Measurements from ENCODE around the gene VPS4B. TPM values are rescaled to one million over a fixed set of nuclear protein-coding genes. Genes with fewer than 3 reads are reported as not detected.

Gene VPS4B
- total RNA-seq, 1 donor from 2014 or later = 57.2 TPM

DNA sequence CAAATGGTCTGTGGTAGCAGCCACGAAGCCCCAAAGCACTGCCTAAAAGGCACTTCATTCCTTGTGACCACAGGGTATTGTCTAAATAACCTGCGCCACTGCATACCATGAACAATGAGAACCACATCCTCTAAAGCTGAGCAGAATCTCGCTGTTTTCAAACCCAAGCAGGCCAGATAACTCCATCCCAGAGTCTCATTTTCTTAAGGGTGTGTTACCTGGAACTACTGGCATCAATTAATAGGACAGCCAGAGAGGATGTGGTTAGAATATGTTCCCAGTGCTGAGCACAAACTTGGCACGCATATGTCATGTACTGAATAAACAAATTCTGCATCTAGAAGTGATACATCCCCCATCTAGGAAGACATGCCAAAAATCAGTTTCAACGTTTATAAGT is 13.0 kb downstream of the VPS4B start:
- no peak for DNase-seq (ENCODE audit: extremely low spot score, unreplicated experiment)
- peaks cover 33% of the 10 kb centered on the region for H3K36me3 Mint-ChIP-seq
- no peaks in the 10 kb centered on the region for H3K9me3 Mint-ChIP-seq
- TF ChIP-seq, protein P1, sequence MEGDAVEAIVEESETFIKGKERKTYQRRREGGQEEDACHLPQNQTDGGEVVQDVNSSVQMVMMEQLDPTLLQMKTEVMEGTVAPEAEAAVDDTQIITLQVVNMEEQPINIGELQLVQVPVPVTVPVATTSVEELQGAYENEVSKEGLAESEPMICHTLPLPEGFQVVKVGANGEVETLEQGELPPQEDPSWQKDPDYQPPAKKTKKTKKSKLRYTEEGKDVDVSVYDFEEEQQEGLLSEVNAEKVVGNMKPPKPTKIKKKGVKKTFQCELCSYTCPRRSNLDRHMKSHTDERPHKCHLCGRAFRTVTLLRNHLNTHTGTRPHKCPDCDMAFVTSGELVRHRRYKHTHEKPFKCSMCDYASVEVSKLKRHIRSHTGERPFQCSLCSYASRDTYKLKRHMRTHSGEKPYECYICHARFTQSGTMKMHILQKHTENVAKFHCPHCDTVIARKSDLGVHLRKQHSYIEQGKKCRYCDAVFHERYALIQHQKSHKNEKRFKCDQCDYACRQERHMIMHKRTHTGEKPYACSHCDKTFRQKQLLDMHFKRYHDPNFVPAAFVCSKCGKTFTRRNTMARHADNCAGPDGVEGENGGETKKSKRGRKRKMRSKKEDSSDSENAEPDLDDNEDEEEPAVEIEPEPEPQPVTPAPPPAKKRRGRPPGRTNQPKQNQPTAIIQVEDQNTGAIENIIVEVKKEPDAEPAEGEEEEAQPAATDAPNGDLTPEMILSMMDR (conservative IDR thresholded peaks at IDR 0.05) = no peak
- H3K4me3 Mint-ChIP-seq = no peak overlapping the region
- no peaks in the 10 kb centered on the region for H3K4me1 Mint-ChIP-seq (ENCODE audit: unreplicated experiment)
- H3K27me3 Mint-ChIP-seq = no peaks in the 10 kb centered on the region
- H3K27ac Mint-ChIP-seq = no peak overlapping the region

- TF ChIP-seq, protein P1 (conservative IDR thresholded peaks at IDR 0.05) = no peak
- Mint-ChIP-seq H3K4me1 (ENCODE audit: unreplicated experiment) (no peaks in the 10 kb centered on the region), H3K27ac (no peak overlapping the region), H3K9me3 (no peaks in the 10 kb centered on the region), H3K27me3 (no peaks in the 10 kb centered on the region), H3K4me3 (no peak overlapping the region), H3K36me3 (peaks cover 34% of the 10 kb centered on the region)
- no peak for DNase-seq (ENCODE audit: extremely low spot score, unreplicated experiment)
Measured at GRCh38 chr18:63407734-63408133, 14.5 kb downstream of the VPS4B start.

DNA sequence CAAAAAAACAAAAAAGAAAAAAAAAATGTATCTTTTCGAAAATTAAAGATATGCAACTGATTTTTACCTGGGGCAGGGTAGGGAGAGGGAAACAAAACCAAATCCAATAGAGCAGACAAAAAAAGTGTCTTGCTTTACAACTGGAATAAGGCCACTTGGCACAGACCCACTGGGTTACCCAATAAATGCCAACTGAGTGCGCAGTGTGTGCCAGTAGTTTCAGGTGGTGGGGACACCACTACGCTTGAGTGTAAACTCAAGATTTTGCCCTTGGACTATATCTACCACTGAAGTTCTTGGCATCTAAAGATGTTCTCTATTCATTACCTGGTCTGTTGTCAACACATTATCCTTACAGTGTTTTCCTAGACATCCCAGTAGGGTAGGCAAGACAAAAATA is 16.3 kb downstream of the VPS4B start:
- Mint-ChIP-seq H3K9me3 (no peaks in the 10 kb centered on the region), H3K4me1 (ENCODE audit: unreplicated experiment) (no peaks in the 10 kb centered on the region), H3K36me3 (peaks cover 30% of the 10 kb centered on the region), H3K27me3 (no peaks in the 10 kb centered on the region), H3K27ac (no peak overlapping the region), H3K4me3 (no peak overlapping the region)
- TF ChIP-seq, protein P1 (conservative IDR thresholded peaks at IDR 0.05) = no peak
- DNase-seq (ENCODE audit: extremely low spot score, unreplicated experiment) = no peak

DNA sequence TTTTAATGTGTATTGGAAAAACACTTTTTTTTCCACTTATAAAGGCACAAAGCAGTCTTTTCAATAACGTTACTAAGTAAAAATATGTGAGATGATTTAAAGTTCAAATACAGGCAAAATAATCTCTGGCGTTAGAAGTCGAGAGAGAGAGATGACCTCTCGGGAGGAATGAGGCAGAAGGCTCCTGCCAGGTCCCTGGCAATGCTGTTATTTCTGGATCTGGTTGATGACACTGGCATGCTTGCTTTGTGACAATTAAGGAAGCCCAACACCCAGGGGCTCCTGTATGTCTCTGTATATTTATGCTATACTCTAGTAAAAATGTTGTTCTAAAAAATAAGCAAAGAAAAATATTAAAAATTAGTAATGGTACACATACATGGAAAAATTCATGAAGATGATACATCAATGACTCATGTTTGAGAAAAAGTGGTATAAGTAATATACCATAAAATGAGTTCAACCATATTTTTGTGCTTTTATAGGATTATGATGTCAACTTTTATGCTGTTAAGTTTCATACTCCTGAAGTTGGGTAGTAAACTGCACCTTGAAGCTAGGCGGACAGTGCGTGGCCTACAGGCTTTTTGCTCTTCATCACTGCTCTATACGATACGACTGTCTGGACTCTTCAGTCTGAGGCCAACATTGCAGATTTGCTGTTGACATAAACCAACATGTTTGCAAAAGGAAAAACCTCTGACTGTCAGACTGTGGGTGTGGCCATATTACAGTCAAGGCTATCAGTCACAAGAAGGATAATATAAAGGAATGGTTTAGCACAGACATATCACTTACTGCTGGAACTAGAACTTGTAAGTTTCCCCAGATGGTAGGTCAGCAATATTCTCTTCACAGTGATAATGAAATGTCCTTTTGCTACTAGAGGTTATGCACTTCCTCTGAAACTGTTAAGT is 19.8 kb downstream of the VPS4B start:
- TF ChIP-seq, protein P1 (conservative IDR thresholded peaks at IDR 0.05) = no peak
- Mint-ChIP-seq H3K4me1 (ENCODE audit: unreplicated experiment) (no peaks in the 10 kb centered on the region), H3K36me3 (peaks cover 30% of the 10 kb centered on the region), H3K27me3 (no peaks in the 10 kb centered on the region), H3K27ac (no peak overlapping the region), H3K4me3 (no peak overlapping the region), H3K9me3 (no peaks in the 10 kb centered on the region)
- DNase-seq (ENCODE audit: extremely low spot score, unreplicated experiment) = no peak

DNA sequence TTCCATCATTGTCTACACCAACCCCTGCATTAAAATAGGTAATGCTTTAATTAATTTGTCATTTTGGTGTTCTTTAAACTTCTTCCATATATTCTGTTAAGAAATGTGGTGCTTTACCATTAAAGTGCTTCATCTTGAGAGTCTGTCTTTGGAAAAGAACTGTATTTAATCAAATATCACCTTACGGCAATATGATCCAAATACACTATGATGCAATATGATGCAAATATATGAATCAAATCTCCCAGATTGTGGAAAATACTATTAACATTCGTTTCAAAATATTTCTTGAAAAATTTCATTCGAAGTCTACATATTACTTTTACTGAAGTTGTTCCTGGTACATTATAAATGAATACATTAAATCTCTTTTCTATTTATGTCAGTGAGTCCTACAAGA is 23.0 kb downstream of the VPS4B start:
- no peak for DNase-seq (ENCODE audit: extremely low spot score, unreplicated experiment)
- Mint-ChIP-seq H3K27ac (no peak overlapping the region), H3K27me3 (no peaks in the 10 kb centered on the region), H3K36me3 (peaks cover 24% of the 10 kb centered on the region), H3K4me3 (no peak overlapping the region), H3K9me3 (no peaks in the 10 kb centered on the region), H3K4me1 (ENCODE audit: unreplicated experiment) (no peaks in the 10 kb centered on the region)
- TF ChIP-seq, protein P1 (conservative IDR thresholded peaks at IDR 0.05) = no peak

Measured in type B pancreatic cell (in vitro differentiated cells).